SU-DHL-6 (cell line): Measurements from ENCODE around the gene CBX1.
A peak's percentile ranks its signal among the peaks of the same experiment; 100 is the strongest.

Experiments used
- H2AFZ ChIP-seq: fragments of 200-600 bp; sonication (generic); 2 replicates; pipeline ENCODE4 v1.6.1; 2014; ENCODE audit warnings: low read depth, mild to moderate bottlenecking, moderate library complexity, mixed read lengths, antibody characterized with exemption, low read length; ENCODE audit not compliant: severe bottlenecking
- H3F3A ChIP-seq: fragments of 200-600 bp; shearing (Covaris generic); 2 replicates; pipeline ENCODE4 v1.6.0; 2016; ENCODE audit warnings: antibody characterized with exemption, mild to moderate bottlenecking; ENCODE audit not compliant: insufficient read depth
- H3K27ac ChIP-seq: fragments of 200-600 bp; sonication (generic); 2 replicates; pipeline ENCODE4 v1.5.1; 2016; ENCODE audit warnings: low read depth, mild to moderate bottlenecking, low read length, moderate library complexity, mixed read lengths
- H3K27me3 ChIP-seq: fragments of 200-600 bp; sonication (generic), shearing (Covaris generic); 2 replicates; pipeline ENCODE4 v1.6.0; 2014; ENCODE audit warnings: mild to moderate bottlenecking, low read length
- H3K36me3 ChIP-seq: fragments of 200-600 bp; sonication (generic); 2 replicates; pipeline ENCODE4 v1.6.1; 2014; ENCODE audit warnings: mild to moderate bottlenecking, low read length, mixed read lengths
- H3K4me2 ChIP-seq: fragments of 300-600, 200-600 bp; shearing (Covaris generic), sonication (generic); 2 replicates; pipeline ENCODE4 v1.6.0; 2014; ENCODE audit warnings: low read length, low read depth, mild to moderate bottlenecking; ENCODE audit not compliant: poor library complexity, severe bottlenecking
- H3K4me3 ChIP-seq: fragments of 200-600 bp; sonication (generic); 2 replicates; pipeline ENCODE4 v1.5.1; 2014; ENCODE audit warnings: antibody characterized with exemption, low read length, mild to moderate bottlenecking, mixed read lengths; ENCODE audit not compliant: insufficient read depth, poor library complexity, severe bottlenecking
- H3K79me2 ChIP-seq: fragments of 200-600 bp; sonication (generic); 2 replicates; pipeline ENCODE4 v1.6.1; 2014; ENCODE audit warnings: mild to moderate bottlenecking, low read length, moderate library complexity; ENCODE audit not compliant: insufficient read depth
- H3K9ac ChIP-seq: fragments of 200-600 bp; sonication (generic); 2 replicates; pipeline ENCODE4 v1.7.0; 2014; ENCODE audit warnings: mild to moderate bottlenecking, low read length
- H3K9me2 ChIP-seq: fragments of 200-600 bp; sonication (generic); replicated peaks from 2 replicates; pipeline ENCODE4 v1.6.1; 2014; ENCODE audit warnings: low read length; ENCODE audit not compliant: insufficient read depth
- H3K9me3 ChIP-seq: fragments of 200-600 bp; sonication (generic); 2 replicates; pipeline ENCODE4 v1.6.1; 2014; ENCODE audit warnings: low read length, mixed read lengths; ENCODE audit not compliant: insufficient read depth
- H4K20me1 ChIP-seq: fragments of 200-600 bp; sonication (generic); 2 replicates; pipeline ENCODE4 v1.6.1; 2014; ENCODE audit warnings: low read depth, mild to moderate bottlenecking, antibody characterized with exemption, low read length, moderate library complexity, mixed read lengths
- CTCF ChIP-seq: fragments of 200-600 bp; sonication (generic); IDR thresholded peaks from one replicate; pipeline ENCODE4 v1.5.1; 2017; ENCODE audit warnings: antibody characterized with exemption, mild to moderate bottlenecking, low read length, moderate library complexity; ENCODE audit not compliant: insufficient read depth, poor library complexity, severe bottlenecking
- EZH2phosphoT487 ChIP-seq: fragments of 200-600 bp; sonication (generic), shearing (Covaris generic); conservative IDR thresholded peaks from 2 replicates; pipeline ENCODE4 v1.6.1; 2018; ENCODE audit warnings: mild to moderate bottlenecking, antibody characterized with exemption, low read length, moderate library complexity, mixed read lengths

CBX1 gene

GRCh38 chr17:48058393-48059124 lies 42.7 kb downstream of the CBX1 start:
- TF ChIP-seq EZH2phosphoT487 (no peak), CTCF (no peak)
- Histone ChIP-seq H3K79me2 (peaks cover 26% of the 10 kb centered on the region), H3K27ac (no peak overlapping the region), H3K9ac (no peak overlapping the region), H3K9me2 (no peaks in the 10 kb centered on the region), H3F3A (no peaks in the 10 kb centered on the region), H3K9me3 (no peaks in the 10 kb centered on the region), H3K4me3 (no peak overlapping the region), H3K4me2 (no peak overlapping the region), H3K36me3 (peaks cover 11% of the 10 kb centered on the region; the same call in 1 of the 2 replicates), H2AFZ (no peak overlapping the region), H3K27me3 (no peaks in the 10 kb centered on the region), H4K20me1 (no peaks in the 10 kb centered on the region)

GRCh38 chr17:48057626-48058025 lies 43.7 kb downstream of the CBX1 start:
- TF ChIP-seq EZH2phosphoT487, result no peak
- no peak for TF ChIP-seq CTCF
- Histone ChIP-seq H3K36me3 (peaks cover 11% of the 10 kb centered on the region; the same call in 1 of the 2 replicates), H3K9me3 (no peaks in the 10 kb centered on the region), H3K9ac (no peak overlapping the region), H3F3A (no peaks in the 10 kb centered on the region), H3K27me3 (no peaks in the 10 kb centered on the region), H4K20me1 (no peaks in the 10 kb centered on the region), H3K4me3 (no peak overlapping the region), H3K4me2 (no peak overlapping the region), H3K27ac (no peak overlapping the region), H3K79me2 (peaks cover 35% of the 10 kb centered on the region), H2AFZ (no peak overlapping the region), H3K9me2 (no peaks in the 10 kb centered on the region)

- TF ChIP-seq CTCF, result no peak
- no peak for TF ChIP-seq EZH2phosphoT487
- Histone ChIP-seq H3K27me3 (no peaks in the 10 kb centered on the region), H3K9me3 (no peaks in the 10 kb centered on the region), H3K4me2 (no peak overlapping the region), H3K79me2 (peaks cover 38% of the 10 kb centered on the region), H3F3A (peaks cover 3% of the 10 kb centered on the region; the same call in 1 of the 2 replicates), H3K9ac (no peak overlapping the region), H3K4me3 (no peak overlapping the region), H4K20me1 (no peaks in the 10 kb centered on the region), H3K36me3 (peaks cover 11% of the 10 kb centered on the region; the same call in 1 of the 2 replicates), H3K9me2 (no peaks in the 10 kb centered on the region), H3K27ac (peak overlapping the region; percentile 82), H2AFZ (no peak overlapping the region)
Measured at GRCh38 chr17:48056879-48057278, 44.4 kb downstream of the CBX1 start.
